GM12874 (cell line): ENCODE measurements around the gene SKOR1.

Experiments
- CTCF ChIP-seq: IDR thresholded peaks from 2 replicates; pipeline ENCODE4 v1.5.1; 2011; ENCODE audit warnings: low read depth, mild to moderate bottlenecking, control low read depth, low read length, moderate library complexity; ENCODE audit not compliant: insufficient read depth

SKOR1 gene

GRCh38 chr15:67841513-67841762, 16.1 kb downstream of the SKOR1 start:
- TF ChIP-seq CTCF, result no peak

- TF ChIP-seq CTCF, result no peak
These were observed 17.8 kb downstream of the SKOR1 start for GRCh38 chr15:67843092-67843501.

GRCh38 chr15:67843571-67844387, 18.5 kb downstream of the SKOR1 start:
- no peak for TF ChIP-seq CTCF

GRCh38 chr15:67845974-67846373, 20.7 kb downstream of the SKOR1 start:
- no peak for TF ChIP-seq CTCF

GRCh38 chr15:67849538-67849937, 24.2 kb downstream of the SKOR1 start:
- TF ChIP-seq CTCF, result no peak

GRCh38 chr15:67850336-67850735, 25.0 kb downstream of the SKOR1 start:
- no peak for TF ChIP-seq CTCF

GRCh38 chr15:67850994-67851571, 25.8 kb downstream of the SKOR1 start:
- TF ChIP-seq CTCF, result no peak

- TF ChIP-seq CTCF, result no peak
These were observed 27.1 kb downstream of the SKOR1 start for GRCh38 chr15:67852418-67852817.
